ACHN (cell line): Measurements from ENCODE around the gene PITPNC1.
"Not testable (repeated sequence)": the region's sequence is repeated elsewhere in the genome, so short reads cannot be mapped to it uniquely, and the experiment has no call there.

Source experiments
- DNase-seq: peaks from one replicate; pipeline ENCODE4 v3.0.0-alpha.2; 2015
- in situ Hi-C: cut with HindIII; loops from 2 replicates; pipeline ENCODE4 v1.10.0; 2017; ENCODE audit warnings: low sequenced_read_pairs, low pct_ligation_motif_present, low pct_unique_long_range_greater_than_20kb

PITPNC1 gene

DNA sequence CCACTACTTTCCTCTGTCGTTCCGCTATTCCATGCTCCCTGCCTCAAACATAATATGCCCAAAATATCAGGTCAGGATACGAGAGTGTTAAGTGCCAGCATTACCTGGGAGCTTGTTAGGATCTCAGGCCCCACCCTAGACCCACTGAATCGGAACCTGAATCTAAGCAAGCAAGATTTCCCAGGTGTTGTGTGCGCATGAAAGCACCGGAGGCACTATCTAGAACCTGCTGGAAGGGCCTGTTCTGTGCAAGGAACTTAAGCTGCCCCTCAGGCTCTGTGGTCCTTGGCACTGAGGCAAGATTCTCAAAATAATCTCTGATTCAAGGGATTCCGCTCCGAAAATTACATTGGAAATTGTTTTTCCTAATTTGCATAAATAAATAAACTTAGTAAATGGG lies 233.0 kb downstream of the PITPNC1 start:
- in situ Hi-C loops: no loop called here
- no peak for DNase-seq

GRCh38 chr17:67613961-67614360 lies 236.9 kb downstream of the PITPNC1 start:
- DNase-seq: no peak
- in situ Hi-C loops: no loop called here

DNA sequence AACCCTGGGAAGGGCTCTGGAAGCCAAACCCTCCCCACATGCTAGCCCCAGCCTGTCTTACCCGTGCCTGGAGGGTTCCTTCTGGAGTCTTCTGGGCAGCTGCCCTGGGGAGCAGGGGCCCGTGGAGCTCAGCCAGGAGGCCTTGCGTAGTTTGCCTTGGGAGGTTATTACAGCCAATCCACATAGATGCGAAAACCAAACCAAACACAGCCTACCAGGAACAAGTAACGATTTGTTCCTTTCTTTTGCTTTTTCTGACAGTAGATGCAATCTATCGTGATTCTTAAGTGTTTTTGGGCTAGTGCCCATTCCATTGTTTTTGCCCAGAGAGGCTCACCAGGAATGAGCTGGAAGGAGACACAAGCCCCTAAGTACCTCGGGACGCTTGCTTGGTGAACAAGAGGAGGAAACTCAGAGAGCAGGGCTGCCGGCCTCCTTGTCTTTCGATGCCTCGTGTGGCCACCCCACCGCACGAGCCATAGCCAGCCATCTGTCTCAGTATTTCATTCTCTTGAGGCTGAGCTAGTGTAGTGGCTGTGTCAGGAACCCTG lies 238.0 kb downstream of the PITPNC1 start:
- in situ Hi-C loops: no loop called here
- no peak for DNase-seq

DNA sequence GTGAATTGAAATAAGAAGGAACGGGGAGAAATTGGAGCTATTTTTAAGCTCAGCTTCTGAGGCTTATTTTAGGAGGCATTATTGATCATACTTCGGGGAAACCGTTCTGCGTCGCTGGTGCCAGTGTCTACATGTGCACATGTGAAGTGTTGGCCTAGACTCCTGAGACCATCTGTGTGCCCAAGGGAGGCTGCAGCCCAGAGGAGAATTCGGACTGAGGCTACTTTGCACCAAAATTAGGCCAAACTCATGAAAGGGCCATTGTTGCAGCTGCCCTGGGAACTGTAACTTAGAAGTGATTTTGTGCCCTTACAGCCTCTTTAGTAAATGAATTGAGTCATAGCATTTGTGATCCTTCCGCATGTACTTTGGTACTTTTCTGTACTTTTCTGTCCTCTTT lies 238.7 kb downstream of the PITPNC1 start:
- in situ Hi-C loops: no loop called here

GRCh38 chr17:67617304-67617899 lies 240.3 kb downstream of the PITPNC1 start:
- DNase-seq: no peak
- in situ Hi-C loops: no loop called here

More for the DNA sequence above, 238.7 kb downstream of the PITPNC1 start:
- no peak for DNase-seq

DNA sequence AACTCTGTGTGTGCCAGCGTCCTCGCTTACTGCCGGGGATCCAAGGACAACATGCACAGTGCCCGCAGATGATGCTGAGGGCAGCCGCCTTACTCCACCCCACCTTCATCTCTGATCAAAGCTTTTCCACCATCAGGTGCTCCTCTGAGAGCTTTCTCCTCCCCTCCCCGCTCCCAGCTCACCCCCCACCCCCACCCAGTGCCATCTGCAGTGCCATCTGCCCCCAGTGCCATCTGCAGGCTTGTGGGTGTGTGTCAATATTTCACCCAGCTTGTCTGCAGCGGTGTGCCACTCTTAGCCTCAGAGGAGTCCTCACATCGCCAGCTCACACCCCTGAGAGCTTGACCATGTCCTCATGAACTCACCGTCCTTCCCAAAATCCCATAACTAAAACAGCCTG lies 242.5 kb downstream of the PITPNC1 start:
- no peak for DNase-seq
- in situ Hi-C loops: no loop called here

- DNase-seq: no peak
- in situ Hi-C loops: no loop called here
These were observed 243.0 kb downstream of the PITPNC1 start for GRCh38 chr17:67620088-67620487.

GRCh38 chr17:67620636-67621035 lies 243.6 kb downstream of the PITPNC1 start:
- DNase-seq: no peak
- in situ Hi-C loops: no loop called here

- no peak for DNase-seq
- in situ Hi-C loops: no loop called here
These were observed 246.7 kb downstream of the PITPNC1 start for GRCh38 chr17:67623767-67624166.

- in situ Hi-C loops: no loop called here
- DNase-seq: no peak
These were observed 248.0 kb downstream of the PITPNC1 start for GRCh38 chr17:67624886-67625656.

- in situ Hi-C loops: no loop called here
- no peak for DNase-seq
These were observed 248.9 kb downstream of the PITPNC1 start for GRCh38 chr17:67625971-67626370.

GRCh38 chr17:67628580-67629013 lies 251.5 kb downstream of the PITPNC1 start:
- peak; percentile 69 for DNase-seq
- in situ Hi-C loops: no loop called here

DNA sequence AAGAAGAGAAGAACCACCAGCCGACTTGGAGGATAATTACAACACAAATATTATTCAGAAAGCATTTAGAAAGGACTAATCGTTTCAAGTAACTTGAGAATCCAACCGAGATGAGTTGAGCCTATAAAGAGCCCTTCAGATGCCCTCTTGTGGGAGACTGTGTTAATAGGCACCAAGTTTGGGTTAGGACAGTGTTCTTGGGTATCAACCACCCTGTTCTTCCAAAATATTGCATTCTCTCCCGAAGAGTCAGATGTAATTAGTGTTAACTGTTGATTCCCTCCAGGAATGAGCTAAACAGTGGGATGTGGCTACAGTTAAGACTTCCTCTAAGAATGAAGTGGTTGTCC lies 252.9 kb downstream of the PITPNC1 start:
- peak; percentile 16 for DNase-seq
- in situ Hi-C loops: no loop called here

DNA sequence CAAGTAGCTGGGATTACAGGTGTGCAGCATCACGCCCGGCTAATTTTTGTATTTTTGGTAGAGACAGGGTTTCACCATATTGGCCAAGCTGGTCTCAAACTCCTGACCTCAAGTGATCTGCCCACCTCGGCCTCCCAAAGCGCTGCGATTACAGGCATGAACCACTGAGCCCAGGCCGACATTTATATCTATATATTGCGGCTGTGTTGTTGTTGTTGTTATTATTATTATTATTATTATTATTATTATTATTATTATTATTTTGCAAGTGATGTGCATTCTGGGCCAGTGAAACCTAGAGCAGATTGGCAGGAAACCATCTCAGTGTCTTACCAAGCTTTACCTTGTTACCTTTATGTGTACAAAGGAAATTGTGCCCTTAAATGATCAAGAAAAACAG lies 253.8 kb downstream of the PITPNC1 start:
- DNase-seq, in situ Hi-C loops: not testable (repeated sequence)

GRCh38 chr17:67632141-67632540 lies 255.1 kb downstream of the PITPNC1 start:
- DNase-seq: no peak
- in situ Hi-C loops: no loop called here

- no peak for DNase-seq
- in situ Hi-C loops: no loop called here
These were observed 256.7 kb downstream of the PITPNC1 start for GRCh38 chr17:67633751-67634211.

- in situ Hi-C loops: no loop called here
These were observed 258.6 kb downstream of the PITPNC1 start for GRCh38 chr17:67635681-67636080.

GRCh38 chr17:67636312-67636711 lies 259.2 kb downstream of the PITPNC1 start:
- DNase-seq: no peak
- in situ Hi-C loops: no loop called here

More at GRCh38 chr17:67635681-67636080, 258.6 kb downstream of the PITPNC1 start:
- DNase-seq: no peak

DNA sequence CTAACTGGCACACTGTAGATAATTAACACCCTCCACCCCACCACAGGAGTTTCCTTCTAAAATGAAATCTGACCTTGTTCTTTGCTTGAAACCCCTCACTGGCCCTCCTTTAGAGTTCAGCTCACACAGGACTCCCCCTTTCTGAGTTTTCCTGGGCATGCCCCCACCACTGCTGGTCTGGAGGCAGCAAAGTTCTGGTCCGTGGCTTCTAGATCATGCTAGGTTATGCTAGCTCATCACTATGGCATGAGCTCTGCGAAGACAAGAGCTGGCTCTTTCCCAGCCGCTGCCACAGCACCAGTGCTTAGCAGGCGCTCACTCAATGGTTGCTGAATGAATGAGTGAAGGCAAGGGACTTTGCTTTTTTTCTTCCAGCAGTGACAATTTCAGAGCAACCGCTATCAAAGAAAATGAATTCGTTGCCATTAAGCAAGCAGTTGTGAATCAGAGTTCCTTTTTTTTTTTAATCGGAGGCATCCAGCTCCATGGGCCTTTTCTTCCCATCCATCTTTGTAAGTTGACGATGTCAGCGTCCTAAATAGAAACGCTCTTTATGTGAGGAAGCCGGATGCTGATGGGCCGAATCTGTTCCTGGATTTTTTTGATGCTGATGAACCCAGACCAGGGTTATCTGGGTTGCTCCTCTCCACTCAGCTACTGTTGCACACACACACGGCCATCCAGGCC lies 259.9 kb downstream of the PITPNC1 start:
- DNase-seq: peak; percentile 53
- in situ Hi-C loops: no loop called here
